GM12878 (cell line): ENCODE measurements around the gene TOMM40L. TPM values are rescaled to one million over a fixed set of nuclear protein-coding genes. Genes with fewer than 3 reads are reported as not detected.
A peak's percentile ranks its signal among the peaks of the same experiment; 100 is the strongest.

Experiments used
- ATAC-seq: fragments of 200-7000 bp; cut with Tn5 transposase; 3 replicates; pipeline ENCODE4 v1.9.1; 2020; ENCODE audit warnings: mild to moderate bottlenecking, moderate library complexity
- BruUV-seq: library from RNA; stranded (reverse); fragments of 400-500 nt; replicated peaks from 2 replicates; lab custom pipeline; 2021; lab: Mats Ljungman, UMichigan
- CTCF ChIA-PET: fragments of 300-600 bp; sonication (Branson Sonifier 250); formaldehyde crosslinking; extraction: SDS; loops from one replicate; lab custom pipeline; 2021; ENCODE audit warnings: inconsistent platforms; lab: Yijun Ruan, JAX
- POLR2A ChIA-PET: fragments of 350-600 bp; formaldehyde crosslinking; extraction: SDS; loops from one replicate; lab custom pipeline; 2021; ENCODE audit warnings: inconsistent platforms; lab: Charles Lee
- RAD21 ChIA-PET: fragments of 300-600 bp; sonication (Branson Sonifier 250); formaldehyde crosslinking; loops from one replicate; lab custom pipeline; 2023; ENCODE audit warnings: antibody characterized with exemption; ENCODE audit not compliant: unreplicated experiment; lab: Charles Lee
- SMC1A ChIA-PET: fragments of 300-600 bp; sonication (Branson Sonifier 250); formaldehyde crosslinking; loops from one replicate; lab custom pipeline; 2023; ENCODE audit not compliant: unreplicated experiment, uncharacterized antibody; lab: Charles Lee
- DNase-seq: peaks from one replicate; pipeline ENCODE4 v3.0.0-alpha.2; 2011; ENCODE audit warnings: low read depth, low spot score
- FAIRE-seq: peaks from 3 replicates; lab custom pipeline; 2011; peaks lifted over from hg19 to GRCh38; lab: Jason Lieb, UNC
- H2AFZ ChIP-seq: 2 replicates; pipeline ENCODE4 v1.6.0; 2011; ENCODE audit warnings: low read depth, low read length, control low read depth; ENCODE audit not compliant: control insufficient read depth
- H3K27ac ChIP-seq: 2 replicates; pipeline ENCODE4 v1.5.1; 2011; ENCODE audit warnings: control low read depth; ENCODE audit not compliant: control insufficient read depth, insufficient read depth
- H3K27me3 ChIP-seq, 2 experiments: replicated peaks in 1 of 2; 2 replicates each; pipeline versions ENCODE4 v1.6.0 to v1.6.1; 2011; ENCODE audit warnings: low read length in 1 of 2; ENCODE audit not compliant: control insufficient read depth in 2 of 2, insufficient read depth in 2 of 2
- H3K36me3 ChIP-seq, 2 experiments: 2 replicates each; pipeline ENCODE4 v1.5.1; 2011; ENCODE audit warnings: low read length in 1 of 2; ENCODE audit not compliant: control insufficient read depth in 2 of 2, insufficient read depth in 2 of 2
- H3K4me1 ChIP-seq: 2 replicates; pipeline ENCODE4 v1.6.1; 2011; ENCODE audit warnings: mild to moderate bottlenecking, low read length, moderate library complexity, mixed read lengths; ENCODE audit not compliant: control insufficient read depth, insufficient read depth
- H3K4me2 ChIP-seq: 2 replicates; pipeline ENCODE4 v1.6.0; 2011; ENCODE audit warnings: control low read depth; ENCODE audit not compliant: control insufficient read depth, insufficient read depth
- H3K4me3 ChIP-seq: fragments of 200-600 bp; sonication (generic); 2 replicates; pipeline ENCODE4 v1.5.1; 2016
- H3K79me2 ChIP-seq: 2 replicates; pipeline ENCODE4 v1.6.0; 2011; ENCODE audit warnings: low read length; ENCODE audit not compliant: control insufficient read depth, insufficient read depth
- H3K9ac ChIP-seq: 2 replicates; pipeline ENCODE4 v1.8.0; 2011; ENCODE audit warnings: low read length, control low read depth, mixed read lengths; ENCODE audit not compliant: control insufficient read depth, insufficient read depth
- H3K9me3 ChIP-seq: replicated peaks from 3 replicates; pipeline ENCODE4 v1.5.1; 2011; ENCODE audit warnings: mild to moderate bottlenecking, low read length; ENCODE audit not compliant: control insufficient read depth, insufficient read depth
- H4K20me1 ChIP-seq: 2 replicates; pipeline ENCODE4 v1.6.0; 2011; ENCODE audit not compliant: control insufficient read depth, insufficient read depth
- BCL11A ChIP-seq: IDR thresholded peaks from 2 replicates; pipeline ENCODE4 v1.6.1; 2011; ENCODE audit warnings: low read depth, low read length
- BCL3 ChIP-seq: IDR thresholded peaks from 2 replicates; pipeline ENCODE4 v1.6.1; 2011; ENCODE audit warnings: borderline replicate concordance, low read depth, mild to moderate bottlenecking, moderate library complexity, low read length; ENCODE audit not compliant: insufficient read depth, poor library complexity, severe bottlenecking
- CTCF ChIP-seq, 3 experiments: IDR thresholded peaks in 2 of 3; conservative IDR thresholded peaks in 1 of 3; 2 replicates each; pipeline ENCODE4 v1.5.1; 2011; ENCODE audit warnings: low read depth in 3 of 3, low read length in 3 of 3, mild to moderate bottlenecking in 3 of 3, control low read depth in 2 of 3, moderate library complexity in 2 of 3, inconsistent platforms in 1 of 3, mixed read lengths in 1 of 3; ENCODE audit not compliant: control insufficient read depth in 2 of 3, insufficient read depth in 1 of 3; ENCODE audit errors: extremely low read depth in 1 of 3
- EED ChIP-seq: sonication (generic); IDR thresholded peaks from 2 replicates; pipeline ENCODE4 v1.6.1; 2016; ENCODE audit warnings: antibody characterized with exemption, low read depth
- NFIC ChIP-seq: IDR thresholded peaks from 2 replicates; pipeline ENCODE4 v1.6.1; 2012; ENCODE audit warnings: low read depth, mild to moderate bottlenecking, inconsistent platforms, low read length, moderate library complexity
- RAD21 ChIP-seq: IDR thresholded peaks from 2 replicates; pipeline ENCODE4 v1.6.1; 2011; ENCODE audit warnings: mild to moderate bottlenecking, low read depth, low read length, moderate library complexity; ENCODE audit not compliant: insufficient read depth
- SMAD1 ChIP-seq: fragments of 450-650 bp; IDR thresholded peaks from 2 replicates; pipeline ENCODE4 v1.6.1; 2018; ENCODE audit warnings: mild to moderate bottlenecking, low read depth; ENCODE audit not compliant: partially characterized antibody
- SMC3 ChIP-seq: IDR thresholded peaks from 2 replicates; pipeline ENCODE4 v1.6.1; 2011; ENCODE audit warnings: low read length, improper control_type of control experiment, borderline replicate concordance
- SRF ChIP-seq, 2 experiments: IDR thresholded peaks; 2 replicates each; pipeline ENCODE4 v1.6.1; 2011; ENCODE audit warnings: low read depth in 2 of 2, low read length in 2 of 2, mild to moderate bottlenecking in 1 of 2, moderate library complexity in 1 of 2
- WGBS: methylation state at CpG from one replicate; pipeline ENCODE4 v1.1.6; 2016; ENCODE audit warnings: low lambda C conversion rate; ENCODE audit not compliant: insufficient replicate concordance, insufficient coverage; ENCODE audit errors: missing lambda C conversion rate; 5-methylcytosine and 5-hydroxymethylcytosine counted together
- in situ Hi-C: fragments of 300-500 bp; cut with MboI; formaldehyde crosslinking; loops from 9 replicates; pipeline ENCODE4 v1.14.3; 2018; ENCODE audit warnings: mixed read lengths
- intact Hi-C: fragments of 100-400 bp; cut with micrococcal nuclease; formaldehyde crosslinking; loops from one replicate; pipeline ENCODE4 v1.14.2; 2022; ENCODE audit not compliant: unreplicated experiment
- polyA plus RNA-seq, 11 experiments: library from polyadenylated mRNA; depleted of rRNA in 4 of 11; unstranded in 6 of 11; stranded (reverse) in 5 of 11; fragments of >200 nt; fragmentation: Nextera tagmentation in 4 of 11; fragmentation: Illumina TruSeq in 1 of 11; extraction: Ambion mirVana in 4 of 11; extraction: Trizol in 1 of 11; gene quantifications; 1 replicate in 1 of 11; 2 replicates in 10 of 11; pipeline versions ENCODE4 v1.2.1 to v1.2.3, GENCODE V29; 2011 to 2016; ENCODE audit warnings: inconsistent platforms in 2 of 11, missing spikeins in 2 of 11, low read depth in 1 of 11
- total RNA-seq, 4 experiments: library from RNA; depleted of rRNA in 3 of 4; stranded (reverse); fragments of >200 nt in 3 of 4; fragmentation: Illumina TruSeq in 1 of 4; extraction: Trizol in 1 of 4; gene quantifications; 2 replicates each; pipeline versions ENCODE4 v1.2.1 to v1.2.3, GENCODE V29; 2013 to 2021

The TOMM40L gene
- total and polyA plus RNA-seq, 10 of the 15 experiments (the other 5 are each of a cell fraction or from before 2014, with no cell fraction given), result 5.9 to 21.6 (median 15.7) TPM

GRCh38 chr1:161179698-161180097 lies 46.2 kb upstream of the TOMM40L start:
- Histone ChIP-seq H3K4me1 (peaks cover 53% of the 10 kb centered on the region), H4K20me1 (no peaks in the 10 kb centered on the region), H3K9me3 (no peaks in the 10 kb centered on the region), H3K27me3 (no peaks in the 10 kb centered on the region), H3K4me2 (no peak overlapping the region), H3K4me3 (no peak overlapping the region), H3K27ac (no peak overlapping the region), H3K36me3 (peaks cover 0 to 8% of the 10 kb centered on the region in 2 experiments; a peak in 3 of 4 replicates), H2AFZ (no peak overlapping the region), H3K9ac (no peak overlapping the region), H3K79me2 (peaks cover 34% of the 10 kb centered on the region)
- DNase-seq (no peak), FAIRE-seq (no peak), ATAC-seq (no peak)
- BruUV-seq, result no TSS peak
- intact Hi-C loops (no loop called here), in situ Hi-C loops (no loop called here)
- ChIA-PET CTCF (interaction anchor here (1.4 to 5.6 kb wide), 10 partner anchors 14 to 207 kb away, joined by 3 to 74 read pairs (median 18); partner anchors contain the start of genes PPOX and TOMM40L), POLR2A (no interaction called here), RAD21 (interaction anchor here (2.9 kb wide), 1 partner anchor 46 kb away, joined by 24 read pairs; the partner anchor contains the start of gene TOMM40L), SMC1A (interaction anchor here (0.7 to 5.6 kb wide), 8 partner anchors 12 to 202 kb away, joined by 3 to 50 read pairs (median 4); partner anchors contain the start of genes APOA2, NDUFS2, PPOX and TOMM40L)
- no peak for TF ChIP-seq NFIC
- no peak for TF ChIP-seq BCL11A
- TF ChIP-seq EED, result no peak
- no peak for TF ChIP-seq SMAD1
- 80% methylated on average over 3 of the region's 3 CpGs for WGBS

DNA sequence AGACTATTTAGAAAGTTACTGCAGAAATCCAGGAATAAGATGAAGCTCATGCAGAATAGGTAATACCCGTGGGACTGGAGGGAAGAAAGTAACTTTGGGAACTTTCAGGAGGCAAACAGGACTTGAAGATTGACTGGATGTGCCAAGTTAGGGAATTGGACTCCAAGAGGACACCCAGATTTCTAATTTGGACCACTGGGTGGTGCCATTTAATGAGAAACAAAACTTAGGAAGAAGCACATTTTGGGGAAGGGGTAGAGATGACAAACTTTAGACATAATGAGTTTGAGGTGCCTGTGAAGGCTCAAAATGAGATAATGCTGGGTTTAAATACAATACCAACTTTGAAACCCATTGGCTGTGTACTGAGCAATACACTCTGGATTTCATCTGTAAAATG lies 45.2 kb upstream of the TOMM40L start:
- H4K20me1 ChIP-seq, result no peaks in the 10 kb centered on the region
- peaks cover 0 to under 1% of the 10 kb centered on the region in 2 experiments; a peak in 1 of 4 replicates for H3K36me3 ChIP-seq
- H3K27me3 ChIP-seq, result no peaks in the 10 kb centered on the region
- no TSS peak for BruUV-seq
- intact Hi-C loops (no loop called here), in situ Hi-C loops (no loop called here)
- POLR2A ChIA-PET, result interaction anchor here (0.6 to 0.7 kb wide), 2 partner anchors 45 to 80 kb away, joined by 3 to 4 read pairs; partner anchors contain the start of gene TOMM40L
- no peak for FAIRE-seq
- H3K9me3 ChIP-seq, result no peaks in the 10 kb centered on the region
- SMC1A ChIA-PET, result interaction anchor here (1.2 to 5.6 kb wide), 8 partner anchors 11 to 201 kb away, joined by 3 to 50 read pairs (median 12); partner anchors contain the start of genes APOA2, NDUFS2, PPOX and TOMM40L
- no peak for DNase-seq
- peaks cover 31% of the 10 kb centered on the region for H3K79me2 ChIP-seq
- H3K4me3 ChIP-seq, result no peak overlapping the region
- H3K4me1 ChIP-seq, result peaks cover 47% of the 10 kb centered on the region
- RAD21 ChIA-PET, result interaction anchor here (0.9 to 3.2 kb wide), 7 partner anchors 11 to 201 kb away, joined by 3 to 25 read pairs (median 5); partner anchors contain the start of genes ADAMTS4, PPOX and TOMM40L
- H2AFZ ChIP-seq, result no peak overlapping the region
- H3K9ac ChIP-seq, result no peak overlapping the region
- TF ChIP-seq RAD21, result peak; percentile 48; the same call in 1 of the 2 replicates
- TF ChIP-seq SMC3, result peak; percentile 8; the same call in 1 of the 2 replicates
- peak; percentile 22 to 38 (median 22); a peak in 4 of 6 replicates for TF ChIP-seq CTCF (IDR thresholded peaks at IDR 0.05 in 2 of 3, conservative IDR thresholded peaks at IDR 0.05 in 1 of 3; ENCODE audit: control insufficient read depth in 2 of 3, extremely low read depth in 1 of 3, insufficient read depth in 1 of 3, low read depth in 3 of 3, low read length in 3 of 3)
- no peak for TF ChIP-seq SRF (IDR thresholded peaks at IDR 0.05; ENCODE audit: low read depth in 2 of 2, low read length in 2 of 2)
- no peak for TF ChIP-seq BCL3
- CTCF ChIA-PET, result interaction anchor here (0.8 to 5.6 kb wide), 16 partner anchors 13 to 206 kb away, joined by 3 to 74 read pairs (median 10); partner anchors contain the start of genes NDUFS2, PPOX and TOMM40L
- H3K4me2 ChIP-seq, result no peak overlapping the region
- no peak for ATAC-seq
- H3K27ac ChIP-seq, result no peak overlapping the region
- WGBS, result 5% methylated on average over 1 of the region's 1 CpG
